ENCODE measurements around the gene RBBP8NL.

GRCh38 chr20:62469352-62469751 lies 42.0 kb upstream of the RBBP8NL start:
- no peak for TF ChIP-seq CTCF (conservative IDR thresholded peaks at IDR 0.05 in 1 of 2, IDR thresholded peaks at IDR 0.05 in 1 of 2; ENCODE audit: low read depth in 1 of 2, low read length in 2 of 2)
- no peak for TF ChIP-seq EZH2 (IDR thresholded peaks at IDR 0.05; ENCODE audit: low read length, missing control alignments)

All from fibroblast of lung (primary cell).